Neural cell (in vitro differentiated cells): ENCODE results near the gene SLC25A22. TPM values are rescaled to one million over a fixed set of nuclear protein-coding genes. Genes with fewer than 3 reads are reported as not detected.

Source experiments
- H2AFZ ChIP-seq: fragments of 200-600, 300-800 bp; sonication (generic), shearing (Covaris generic); 2 replicates; pipeline ENCODE4 v1.6.0; 2014; ENCODE audit warnings: low read depth, mild to moderate bottlenecking, antibody characterized with exemption, low read length, moderate library complexity
- H3F3A ChIP-seq: fragments of 200-600 bp; shearing (Covaris generic); 2 replicates; pipeline ENCODE4 v1.6.1; 2016; ENCODE audit warnings: mild to moderate bottlenecking, moderate library complexity, mixed read lengths, antibody characterized with exemption, low read length; ENCODE audit not compliant: insufficient read depth, poor library complexity, severe bottlenecking
- H3K27ac ChIP-seq: fragments of 200-600, 300-800 bp; sonication (generic), shearing (Covaris generic); 2 replicates; pipeline ENCODE4 v1.5.1; 2014; ENCODE audit warnings: mild to moderate bottlenecking, low read length, moderate library complexity
- H3K27me3 ChIP-seq: fragments of 300-800, 200-600 bp; sonication (generic), shearing (Covaris generic); 2 replicates; pipeline ENCODE4 v1.6.0; 2014; ENCODE audit warnings: mild to moderate bottlenecking, low read depth, low read length, moderate library complexity; ENCODE audit not compliant: insufficient read depth
- H3K36me3 ChIP-seq: fragments of 300-800, 200-600 bp; sonication (generic), shearing (Covaris generic); 2 replicates; pipeline ENCODE4 v1.5.1; 2014; ENCODE audit warnings: mild to moderate bottlenecking, antibody characterized with exemption, low read length, moderate library complexity; ENCODE audit not compliant: insufficient read depth
- H3K4me2 ChIP-seq: fragments of 300-800, 200-600 bp; sonication (generic), shearing (Covaris generic); 2 replicates; pipeline ENCODE4 v1.6.0; 2014; ENCODE audit warnings: mild to moderate bottlenecking, low read length
- H3K4me3 ChIP-seq: fragments of 300-800, 200-600 bp; sonication (generic), shearing (Covaris generic); 2 replicates; pipeline ENCODE4 v1.5.1; 2014; ENCODE audit warnings: mild to moderate bottlenecking, low read length, moderate library complexity
- H3K79me2 ChIP-seq: fragments of 200-600 bp; shearing (Covaris generic); replicated peaks from 2 replicates; pipeline ENCODE4 v1.6.0; 2014; ENCODE audit warnings: mild to moderate bottlenecking, low read length, moderate library complexity; ENCODE audit not compliant: insufficient read depth
- H3K9ac ChIP-seq: fragments of 300-800, 200-600 bp; sonication (generic), shearing (Covaris generic); 2 replicates; pipeline ENCODE4 v1.6.1; 2016; ENCODE audit warnings: mild to moderate bottlenecking, low read length, mixed read lengths
- H3K9me2 ChIP-seq: fragments of 200-600 bp; shearing (Covaris generic); 2 replicates; pipeline ENCODE4 v1.6.1; 2016; ENCODE audit warnings: mild to moderate bottlenecking, low read length, mixed read lengths; ENCODE audit not compliant: insufficient read depth
- H3K9me3 ChIP-seq: fragments of 200-600, 300-800 bp; sonication (generic), shearing (Covaris generic); 2 replicates; pipeline ENCODE4 v1.6.1; 2016; ENCODE audit warnings: mild to moderate bottlenecking, mixed run types, low read length, moderate library complexity, mixed read lengths
- H4K20me1 ChIP-seq: fragments of 200-600 bp; shearing (Covaris generic); 2 replicates; pipeline ENCODE4 v1.6.1; 2016; ENCODE audit warnings: mild to moderate bottlenecking, mixed run types; ENCODE audit not compliant: insufficient read depth
- EP300 ChIP-seq: fragments of 450-650 bp; conservative IDR thresholded peaks from 2 replicates; pipeline ENCODE4 v1.6.1; 2014; ENCODE audit warnings: antibody characterized with exemption, mild to moderate bottlenecking, moderate library complexity; ENCODE audit not compliant: poor library complexity, severe bottlenecking
- EZH2 ChIP-seq: fragments of 200-600, 300-800 bp; shearing (Covaris generic), sonication (generic); IDR thresholded peaks from 2 replicates; pipeline ENCODE4 v1.6.1; 2014; ENCODE audit warnings: antibody characterized with exemption, low read length, borderline replicate concordance, mild to moderate bottlenecking; ENCODE audit not compliant: insufficient read depth, poor library complexity, severe bottlenecking
- MXI1 ChIP-seq: fragments of 450-650 bp; conservative IDR thresholded peaks from 2 replicates; pipeline ENCODE4 v1.6.1; 2014; ENCODE audit warnings: antibody characterized with exemption, mild to moderate bottlenecking; ENCODE audit not compliant: poor library complexity, severe bottlenecking
- POLR2AphosphoS5 ChIP-seq: IDR thresholded peaks from 2 replicates; pipeline ENCODE4 v1.6.1; 2012
- RAD21 ChIP-seq: fragments of 450-650 bp; conservative IDR thresholded peaks from 2 replicates; pipeline ENCODE4 v1.6.1; 2014; ENCODE audit warnings: antibody characterized with exemption, mild to moderate bottlenecking, moderate library complexity
- REST ChIP-seq: IDR thresholded peaks from 2 replicates; pipeline ENCODE4 v1.6.1; 2012; ENCODE audit warnings: borderline replicate concordance
- SMC3 ChIP-seq: fragments of 450-650 bp; conservative IDR thresholded peaks from 2 replicates; pipeline ENCODE4 v1.6.1; 2014; ENCODE audit warnings: antibody characterized with exemption, mild to moderate bottlenecking, moderate library complexity; ENCODE audit not compliant: poor library complexity
- TAF1 ChIP-seq: IDR thresholded peaks from 2 replicates; pipeline ENCODE4 v1.6.1; 2012; ENCODE audit warnings: low read depth
- polyA plus RNA-seq: library from polyadenylated mRNA; depleted of rRNA; stranded (reverse); fragments of >200 nt; gene quantifications from 2 replicates; pipeline ENCODE4 v1.2.3, GENCODE V29; 2014
- TF ChIP-seq, protein P1 (sequence below): fragments of 450-650 bp; IDR thresholded peaks from 2 replicates; pipeline ENCODE4 v1.5.1; 2014; ENCODE audit warnings: antibody characterized with exemption, mild to moderate bottlenecking, moderate library complexity; ENCODE audit not compliant: poor library complexity, severe bottlenecking

SLC25A22 gene
- polyA plus RNA-seq, 1 donor from 2014 or later, result 40.9 TPM

DNA sequence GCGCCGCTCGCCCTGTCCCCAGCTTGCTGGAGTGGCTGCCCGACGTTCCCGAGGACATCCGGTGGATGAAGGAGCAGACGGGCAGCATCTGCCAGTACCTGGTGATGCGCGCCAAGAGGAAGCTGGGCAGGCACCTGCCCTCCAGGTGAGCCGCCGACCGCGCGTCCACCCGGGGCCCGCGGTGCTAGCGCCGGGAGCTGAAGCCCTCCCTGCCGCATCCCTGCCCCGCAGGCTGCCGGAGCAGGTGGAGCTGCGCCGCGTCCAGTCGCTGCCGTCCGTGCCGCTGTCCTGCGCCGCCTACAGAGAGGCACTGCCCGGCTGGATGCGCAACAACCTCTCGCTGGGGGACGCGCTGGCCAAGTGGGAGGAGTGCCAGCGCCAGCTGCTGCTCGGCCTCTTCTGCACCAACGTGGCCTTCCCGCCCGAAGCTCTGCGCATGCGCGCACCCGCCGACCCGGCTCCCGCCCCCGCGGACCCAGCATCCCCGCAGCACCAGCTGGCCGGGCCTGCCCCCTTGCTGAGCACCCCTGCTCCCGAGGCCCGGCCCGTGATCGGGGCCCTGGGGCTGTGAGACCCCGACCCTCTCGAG is 26.3 kb upstream of the SLC25A22 start:
- no peaks in the 10 kb centered on the region for H3K36me3 ChIP-seq
- H3K27me3 ChIP-seq, result peaks cover 23% of the 10 kb centered on the region
- no peak overlapping the region for H3K4me2 ChIP-seq
- H3K27ac ChIP-seq, result no peak overlapping the region
- TF ChIP-seq EP300 (no peak), REST (no peak), TAF1 (no peak), MXI1 (no peak), RAD21 (no peak), EZH2 (no peak), POLR2AphosphoS5 (no peak), SMC3 (no peak)
- TF ChIP-seq, protein P1, sequence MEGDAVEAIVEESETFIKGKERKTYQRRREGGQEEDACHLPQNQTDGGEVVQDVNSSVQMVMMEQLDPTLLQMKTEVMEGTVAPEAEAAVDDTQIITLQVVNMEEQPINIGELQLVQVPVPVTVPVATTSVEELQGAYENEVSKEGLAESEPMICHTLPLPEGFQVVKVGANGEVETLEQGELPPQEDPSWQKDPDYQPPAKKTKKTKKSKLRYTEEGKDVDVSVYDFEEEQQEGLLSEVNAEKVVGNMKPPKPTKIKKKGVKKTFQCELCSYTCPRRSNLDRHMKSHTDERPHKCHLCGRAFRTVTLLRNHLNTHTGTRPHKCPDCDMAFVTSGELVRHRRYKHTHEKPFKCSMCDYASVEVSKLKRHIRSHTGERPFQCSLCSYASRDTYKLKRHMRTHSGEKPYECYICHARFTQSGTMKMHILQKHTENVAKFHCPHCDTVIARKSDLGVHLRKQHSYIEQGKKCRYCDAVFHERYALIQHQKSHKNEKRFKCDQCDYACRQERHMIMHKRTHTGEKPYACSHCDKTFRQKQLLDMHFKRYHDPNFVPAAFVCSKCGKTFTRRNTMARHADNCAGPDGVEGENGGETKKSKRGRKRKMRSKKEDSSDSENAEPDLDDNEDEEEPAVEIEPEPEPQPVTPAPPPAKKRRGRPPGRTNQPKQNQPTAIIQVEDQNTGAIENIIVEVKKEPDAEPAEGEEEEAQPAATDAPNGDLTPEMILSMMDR, result no peak
- no peaks in the 10 kb centered on the region for H4K20me1 ChIP-seq
- no peak overlapping the region for H3K9ac ChIP-seq
- no peaks in the 10 kb centered on the region for H3F3A ChIP-seq
- H2AFZ ChIP-seq, result no peak overlapping the region
- H3K9me2 ChIP-seq, result no peaks in the 10 kb centered on the region
- peaks cover 3% of the 10 kb centered on the region for H3K79me2 ChIP-seq
- no peak overlapping the region for H3K4me3 ChIP-seq
- no peaks in the 10 kb centered on the region for H3K9me3 ChIP-seq

DNA sequence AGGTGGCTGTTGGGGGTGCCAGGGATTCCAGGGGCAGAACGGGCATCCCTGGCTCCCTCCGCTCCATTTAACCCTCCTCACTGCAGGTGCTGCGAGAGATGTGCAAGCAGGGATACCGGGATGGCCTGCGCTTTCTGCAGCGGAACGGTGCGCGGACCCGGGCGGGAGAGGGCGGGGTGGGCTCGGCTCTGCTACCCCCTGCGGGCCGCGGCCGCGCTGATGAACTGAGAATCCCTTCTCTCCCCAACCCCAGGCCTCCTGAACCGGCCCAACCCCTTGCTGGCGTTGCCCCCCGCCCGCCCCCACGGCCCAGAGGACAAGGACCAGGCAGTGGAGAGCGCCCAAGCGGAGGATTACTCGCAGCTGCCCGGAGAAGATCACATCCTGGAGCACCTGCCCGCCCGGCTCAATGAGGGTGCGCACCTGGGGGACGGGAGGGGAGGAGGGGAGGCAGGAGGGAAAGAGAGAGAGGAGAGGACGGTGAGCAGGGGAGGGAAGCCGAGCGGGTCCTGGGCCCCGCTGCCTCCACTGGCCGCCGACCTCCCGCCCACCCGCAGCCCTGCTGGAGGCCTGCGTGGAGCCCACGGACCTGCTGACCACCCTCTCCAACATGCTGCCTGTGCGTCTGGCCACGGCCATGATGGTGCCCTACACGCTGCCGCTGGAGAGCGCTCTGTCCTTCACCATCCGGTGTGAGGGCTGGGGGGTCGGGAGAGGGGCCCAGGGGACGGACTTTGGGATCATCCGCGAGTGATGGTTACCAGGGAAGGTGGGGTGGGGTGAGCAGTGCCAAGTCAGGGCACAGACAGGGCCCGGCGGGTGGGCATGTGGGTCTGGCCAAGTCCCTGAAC is 25.6 kb upstream of the SLC25A22 start:
- H3F3A ChIP-seq, result no peaks in the 10 kb centered on the region
- TF ChIP-seq REST, result no peak
- no peak for TF ChIP-seq TAF1
- no peak for TF ChIP-seq SMC3
- TF ChIP-seq EP300, result no peak
- TF ChIP-seq RAD21, result no peak
- no peak for TF ChIP-seq MXI1
- TF ChIP-seq EZH2, result no peak
- TF ChIP-seq, protein P1, result no peak
- no peak for TF ChIP-seq POLR2AphosphoS5
- H3K4me2 ChIP-seq, result no peak overlapping the region
- H3K9ac ChIP-seq, result no peak overlapping the region
- no peak overlapping the region for H3K4me3 ChIP-seq
- no peaks in the 10 kb centered on the region for H3K9me3 ChIP-seq
- peaks cover 18% of the 10 kb centered on the region for H3K27me3 ChIP-seq
- H3K27ac ChIP-seq, result no peak overlapping the region
- H3K9me2 ChIP-seq, result no peaks in the 10 kb centered on the region
- no peaks in the 10 kb centered on the region for H4K20me1 ChIP-seq
- H3K36me3 ChIP-seq, result no peaks in the 10 kb centered on the region
- H2AFZ ChIP-seq, result no peak overlapping the region
- H3K79me2 ChIP-seq, result peaks cover 3% of the 10 kb centered on the region
